Measurements from ENCODE around the gene PROSER2.

DNA sequence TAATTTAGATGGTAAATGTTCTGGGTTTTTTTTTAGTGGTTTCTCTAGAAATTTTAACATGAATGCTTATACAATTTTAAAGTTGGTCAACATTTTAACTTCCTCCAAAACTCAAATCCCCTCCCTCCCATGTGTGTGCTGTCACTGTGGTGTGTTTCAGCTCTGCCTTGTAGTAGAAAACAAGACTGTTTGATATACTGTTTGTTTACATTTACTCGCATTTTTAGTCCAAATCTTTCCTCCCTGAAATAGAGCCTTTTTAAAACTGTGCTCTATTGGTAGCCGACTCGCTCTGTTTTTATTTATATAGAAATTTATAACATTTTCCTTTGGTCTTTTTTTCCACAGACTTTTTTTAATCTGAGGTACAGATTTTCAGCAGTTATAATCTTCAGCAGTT, 19.3 kb downstream of the PROSER2 start:
- TF ChIP-seq CTCF (IDR thresholded peaks at IDR 0.05) (no peak), POLR2AphosphoS5 (IDR thresholded peaks at IDR 0.05; ENCODE audit: low read depth, low read length) (no peak)

Measured in Panc1 (cell line).